Measurements from ENCODE around the gene INHBB.

INHBB gene

DNA sequence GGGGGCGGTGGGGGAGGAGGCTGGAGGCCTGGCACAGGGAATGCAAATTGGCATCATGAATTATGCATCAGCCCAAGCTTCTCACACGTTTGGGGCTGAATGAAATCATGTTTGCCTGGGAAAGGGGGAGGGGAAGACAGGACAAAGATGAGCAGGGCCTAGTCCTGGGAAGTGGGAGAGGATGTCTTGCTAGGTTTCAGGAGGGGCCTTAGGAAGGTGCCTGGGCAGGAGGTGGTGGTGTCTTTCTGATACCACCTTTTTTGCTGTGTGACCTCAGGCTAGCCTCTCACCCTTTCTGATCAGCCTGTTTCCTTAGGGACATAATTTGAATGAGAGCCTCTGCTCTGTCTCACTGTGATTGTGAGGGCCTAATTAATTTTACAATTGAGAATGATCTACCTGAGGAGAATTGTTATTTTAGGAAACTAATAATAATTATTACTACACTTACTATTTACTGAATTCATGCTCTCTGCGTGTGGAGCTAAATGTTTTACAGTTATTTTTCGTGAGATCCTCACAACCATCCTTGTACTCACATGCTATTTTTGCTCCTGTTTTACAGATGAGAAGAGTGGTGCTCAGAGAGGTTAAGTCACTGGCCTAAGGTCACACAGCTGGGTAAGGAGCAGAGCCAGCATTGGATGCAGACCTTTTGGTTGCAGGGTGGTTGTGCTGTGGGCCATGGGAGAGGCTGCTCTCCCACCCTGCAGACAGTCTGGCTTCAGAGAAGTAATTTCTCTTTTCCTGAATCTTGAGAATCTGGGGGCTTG, 39.6 kb downstream of the INHBB start:
- Histone ChIP-seq H3K4me1 (ENCODE audit: low read length) (no peaks in the 10 kb centered on the region), H3K9ac (ENCODE audit: low read length) (no peak overlapping the region), H3K9me2 (replicated peaks; ENCODE audit: insufficient read depth, low read length) (no peaks in the 10 kb centered on the region), H3K36me3 (replicated peaks; ENCODE audit: insufficient read depth, low read length) (no peaks in the 10 kb centered on the region), H3K27ac (ENCODE audit: low read length) (no peak overlapping the region), H3K27me3 (replicated peaks; ENCODE audit: insufficient read depth, low read length) (no peaks in the 10 kb centered on the region), H2AFZ (ENCODE audit: low read length) (no peak overlapping the region), H3K9me3 (replicated peaks; ENCODE audit: insufficient read depth, low read length) (no peaks in the 10 kb centered on the region), H3K4me3 (ENCODE audit: low read length) (no peak overlapping the region), H4K20me1 (ENCODE audit: insufficient read depth, low read length) (no peaks in the 10 kb centered on the region), H3F3A (ENCODE audit: insufficient read depth, low read length) (no peaks in the 10 kb centered on the region), H3K4me2 (ENCODE audit: low read depth, low read length) (no peak overlapping the region), H3K79me2 (ENCODE audit: low read length) (no peaks in the 10 kb centered on the region)
- TF ChIP-seq EZH2phosphoT487 (IDR thresholded peaks at IDR 0.05; ENCODE audit: low read length) (no peak), EZH2 (optimal IDR thresholded peaks at IDR 0.05; ENCODE audit: low read depth, low read length) (no peak)
- TF ChIP-seq, protein P1, sequence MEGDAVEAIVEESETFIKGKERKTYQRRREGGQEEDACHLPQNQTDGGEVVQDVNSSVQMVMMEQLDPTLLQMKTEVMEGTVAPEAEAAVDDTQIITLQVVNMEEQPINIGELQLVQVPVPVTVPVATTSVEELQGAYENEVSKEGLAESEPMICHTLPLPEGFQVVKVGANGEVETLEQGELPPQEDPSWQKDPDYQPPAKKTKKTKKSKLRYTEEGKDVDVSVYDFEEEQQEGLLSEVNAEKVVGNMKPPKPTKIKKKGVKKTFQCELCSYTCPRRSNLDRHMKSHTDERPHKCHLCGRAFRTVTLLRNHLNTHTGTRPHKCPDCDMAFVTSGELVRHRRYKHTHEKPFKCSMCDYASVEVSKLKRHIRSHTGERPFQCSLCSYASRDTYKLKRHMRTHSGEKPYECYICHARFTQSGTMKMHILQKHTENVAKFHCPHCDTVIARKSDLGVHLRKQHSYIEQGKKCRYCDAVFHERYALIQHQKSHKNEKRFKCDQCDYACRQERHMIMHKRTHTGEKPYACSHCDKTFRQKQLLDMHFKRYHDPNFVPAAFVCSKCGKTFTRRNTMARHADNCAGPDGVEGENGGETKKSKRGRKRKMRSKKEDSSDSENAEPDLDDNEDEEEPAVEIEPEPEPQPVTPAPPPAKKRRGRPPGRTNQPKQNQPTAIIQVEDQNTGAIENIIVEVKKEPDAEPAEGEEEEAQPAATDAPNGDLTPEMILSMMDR (IDR thresholded peaks at IDR 0.05; ENCODE audit: low read length), result no peak
- no peak for DNase-seq

DNA sequence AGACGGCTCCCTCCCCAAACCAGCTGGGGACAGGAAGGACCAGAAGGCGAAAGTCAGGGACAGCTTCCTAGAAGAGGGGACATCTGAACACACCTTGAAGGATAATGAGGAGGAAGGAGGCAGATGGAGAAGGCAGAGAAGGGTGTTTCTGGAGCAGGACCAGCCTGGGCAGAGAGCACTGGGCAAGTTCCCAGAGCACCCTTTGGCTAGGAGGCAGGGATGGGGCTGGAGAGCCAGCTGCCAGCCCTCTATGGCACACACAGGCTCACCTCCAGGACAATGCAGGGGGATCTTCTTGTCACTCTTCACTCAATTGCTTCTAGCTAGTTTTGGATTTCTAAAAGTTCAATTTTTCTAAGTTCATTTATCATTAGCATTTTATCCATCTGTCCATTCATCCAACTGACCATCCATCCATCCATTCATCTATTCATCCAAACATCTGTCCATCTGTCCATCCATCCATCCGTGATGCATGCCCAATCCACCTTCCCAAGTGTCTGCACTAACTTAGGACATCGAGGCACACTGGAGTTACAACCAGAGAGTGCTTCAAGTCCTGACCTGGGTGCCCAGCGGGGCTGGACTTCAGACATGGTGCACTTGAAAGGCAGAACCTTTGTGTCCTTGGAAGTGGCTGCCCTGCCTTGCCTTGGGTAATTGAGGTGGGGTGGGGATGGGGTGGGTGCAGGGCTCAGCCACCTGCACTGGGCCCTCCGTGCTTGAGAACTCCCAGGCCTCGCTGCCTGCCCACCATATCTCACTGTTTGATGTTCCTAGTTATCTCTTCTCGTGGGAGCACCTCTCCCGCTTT, 42.5 kb downstream of the INHBB start:
- DNase-seq, result no peak
- no peak overlapping the region for H3K27ac ChIP-seq (ENCODE audit: low read length)
- H3K36me3 ChIP-seq (replicated peaks; ENCODE audit: insufficient read depth, low read length), result no peaks in the 10 kb centered on the region
- TF ChIP-seq EZH2phosphoT487 (IDR thresholded peaks at IDR 0.05; ENCODE audit: low read length) (no peak), EZH2 (optimal IDR thresholded peaks at IDR 0.05; ENCODE audit: low read depth, low read length) (no peak)
- TF ChIP-seq, protein P1 (IDR thresholded peaks at IDR 0.05; ENCODE audit: low read length), result no peak
- no peak overlapping the region for H3K4me3 ChIP-seq (ENCODE audit: low read length)
- H3K79me2 ChIP-seq (ENCODE audit: low read length), result no peaks in the 10 kb centered on the region
- no peaks in the 10 kb centered on the region for H3K4me1 ChIP-seq (ENCODE audit: low read length)
- H3F3A ChIP-seq (ENCODE audit: insufficient read depth, low read length), result no peaks in the 10 kb centered on the region
- no peak overlapping the region for H3K9ac ChIP-seq (ENCODE audit: low read length)
- H3K9me2 ChIP-seq (replicated peaks; ENCODE audit: insufficient read depth, low read length), result no peaks in the 10 kb centered on the region
- no peaks in the 10 kb centered on the region for H4K20me1 ChIP-seq (ENCODE audit: insufficient read depth, low read length)
- no peak overlapping the region for H3K4me2 ChIP-seq (ENCODE audit: low read depth, low read length)
- no peak overlapping the region for H2AFZ ChIP-seq (ENCODE audit: low read length)
- no peaks in the 10 kb centered on the region for H3K27me3 ChIP-seq (replicated peaks; ENCODE audit: insufficient read depth, low read length)
- H3K9me3 ChIP-seq (replicated peaks; ENCODE audit: insufficient read depth, low read length), result no peaks in the 10 kb centered on the region

DNA sequence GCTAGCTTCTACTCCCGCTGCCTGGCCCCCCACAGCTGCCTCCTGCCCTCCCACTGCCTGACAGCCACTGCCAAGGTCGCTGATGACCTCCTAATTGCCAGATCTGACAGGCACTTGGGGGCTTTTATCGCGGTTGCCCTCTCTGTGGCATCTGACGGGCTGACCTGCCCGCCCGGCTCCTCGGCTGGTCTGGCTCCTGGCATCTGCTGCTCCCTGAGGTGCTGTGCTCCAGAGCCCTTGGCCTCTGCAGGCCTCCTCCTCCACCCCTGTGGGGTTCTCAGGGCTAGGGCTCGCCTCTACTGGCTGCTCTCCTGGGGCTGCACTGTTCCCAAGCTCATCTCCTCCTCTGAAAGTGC, 43.1 kb downstream of the INHBB start:
- no peaks in the 10 kb centered on the region for H3K9me2 ChIP-seq (replicated peaks; ENCODE audit: insufficient read depth, low read length)
- H4K20me1 ChIP-seq (ENCODE audit: insufficient read depth, low read length), result no peaks in the 10 kb centered on the region
- H3K4me2 ChIP-seq (ENCODE audit: low read depth, low read length), result no peak overlapping the region
- no peak overlapping the region for H3K27ac ChIP-seq (ENCODE audit: low read length)
- H3K36me3 ChIP-seq (replicated peaks; ENCODE audit: insufficient read depth, low read length), result no peaks in the 10 kb centered on the region
- H3K4me3 ChIP-seq (ENCODE audit: low read length), result no peak overlapping the region
- no peak overlapping the region for H3K9ac ChIP-seq (ENCODE audit: low read length)
- H3K79me2 ChIP-seq (ENCODE audit: low read length), result no peaks in the 10 kb centered on the region
- no peaks in the 10 kb centered on the region for H3K9me3 ChIP-seq (replicated peaks; ENCODE audit: insufficient read depth, low read length)
- TF ChIP-seq, protein P1 (IDR thresholded peaks at IDR 0.05; ENCODE audit: low read length), result no peak
- TF ChIP-seq EZH2phosphoT487 (IDR thresholded peaks at IDR 0.05; ENCODE audit: low read length) (no peak), EZH2 (optimal IDR thresholded peaks at IDR 0.05; ENCODE audit: low read depth, low read length) (no peak)
- H2AFZ ChIP-seq (ENCODE audit: low read length), result no peak overlapping the region
- no peaks in the 10 kb centered on the region for H3K4me1 ChIP-seq (ENCODE audit: low read length)
- no peaks in the 10 kb centered on the region for H3F3A ChIP-seq (ENCODE audit: insufficient read depth, low read length)
- no peak for DNase-seq
- H3K27me3 ChIP-seq (replicated peaks; ENCODE audit: insufficient read depth, low read length), result no peaks in the 10 kb centered on the region
